IPS-18a (cell line): ENCODE measurements around the gene IFNA1.

Experiments used
- H3K27ac ChIP-seq: one replicate; pipeline ENCODE4 v1.5.1; 2013; ENCODE audit warnings: low read length
- H3K27me3 ChIP-seq: one replicate; pipeline ENCODE4 v1.6.1; 2013; ENCODE audit warnings: mild to moderate bottlenecking, low read length; ENCODE audit not compliant: control insufficient read depth, insufficient read depth
- H3K36me3 ChIP-seq: one replicate; pipeline ENCODE4 v1.6.1; 2013; ENCODE audit warnings: low read depth, low read length; ENCODE audit not compliant: control insufficient read depth
- H3K4me1 ChIP-seq: one replicate; pipeline ENCODE4 v1.6.1; 2013; ENCODE audit warnings: low read depth, low read length; ENCODE audit not compliant: control insufficient read depth
- H3K4me3 ChIP-seq: one replicate; pipeline ENCODE4 v1.5.1; 2013; ENCODE audit warnings: low read length
- H3K9ac ChIP-seq: one replicate; pipeline ENCODE4 v1.6.1; 2013; ENCODE audit warnings: mild to moderate bottlenecking, low read length, moderate library complexity
- H3K9me3 ChIP-seq: one replicate; pipeline ENCODE4 v1.6.1; 2013; ENCODE audit warnings: low read depth, low read length; ENCODE audit not compliant: control insufficient read depth

IFNA1 gene

DNA sequence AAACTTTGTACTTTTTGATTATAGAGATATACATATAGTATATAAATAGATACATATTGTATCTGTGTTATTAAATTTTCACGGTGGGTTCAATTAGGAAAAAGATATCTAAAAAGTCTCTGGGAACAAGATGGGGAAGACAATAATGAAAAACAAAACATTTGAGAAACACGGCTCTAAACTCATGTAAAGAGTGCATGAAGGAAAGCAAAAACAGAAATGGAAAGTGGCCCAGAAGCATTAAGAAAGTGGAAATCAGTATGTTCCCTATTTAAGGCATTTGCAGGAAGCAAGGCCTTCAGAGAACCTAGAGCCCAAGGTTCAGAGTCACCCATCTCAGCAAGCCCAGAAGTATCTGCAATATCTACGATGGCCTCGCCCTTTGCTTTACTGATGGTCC, at the start of gene IFNA1:
Gene IFNA1, plus strand, starts transcription at position 301 of the 400 bp plus-strand sequence. Its CDS starts 69 bp downstream, at position 370.
- Histone ChIP-seq H3K27me3 (no peaks in the 10 kb centered on the region), H3K36me3 (no peaks in the 10 kb centered on the region), H3K9me3 (no peaks in the 10 kb centered on the region), H3K27ac (no peak within 1 kb of the TSS), H3K4me3 (no peak within 1 kb of the TSS), H3K9ac (no peak within 1 kb of the TSS), H3K4me1 (no peaks in the 10 kb centered on the region)

DNA sequence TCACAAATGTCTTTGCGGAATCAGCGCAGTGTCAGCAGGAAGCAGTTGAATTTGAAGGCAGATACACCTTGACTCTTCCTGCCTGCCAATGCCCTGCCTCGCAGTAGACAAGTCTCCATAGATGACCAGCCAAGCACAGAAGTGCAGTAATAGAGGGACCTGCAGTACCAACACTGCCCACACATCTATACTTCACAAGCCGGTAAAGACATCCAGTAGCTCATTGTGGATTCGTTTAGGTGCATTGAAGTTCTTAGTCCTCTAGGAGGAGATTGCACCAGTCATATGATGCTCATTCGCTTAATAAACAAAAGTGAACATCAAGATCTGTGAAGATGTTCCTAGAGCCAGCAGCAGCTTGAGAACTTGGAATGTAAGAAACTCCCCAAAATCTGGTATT, 48.0 kb upstream of the IFNA1 start:
- Histone ChIP-seq H3K9ac (no peak overlapping the region), H3K27me3 (peaks cover 24% of the 10 kb centered on the region), H3K4me1 (no peaks in the 10 kb centered on the region), H3K27ac (no peak overlapping the region), H3K9me3 (no peaks in the 10 kb centered on the region), H3K4me3 (no peak overlapping the region), H3K36me3 (no peaks in the 10 kb centered on the region)

DNA sequence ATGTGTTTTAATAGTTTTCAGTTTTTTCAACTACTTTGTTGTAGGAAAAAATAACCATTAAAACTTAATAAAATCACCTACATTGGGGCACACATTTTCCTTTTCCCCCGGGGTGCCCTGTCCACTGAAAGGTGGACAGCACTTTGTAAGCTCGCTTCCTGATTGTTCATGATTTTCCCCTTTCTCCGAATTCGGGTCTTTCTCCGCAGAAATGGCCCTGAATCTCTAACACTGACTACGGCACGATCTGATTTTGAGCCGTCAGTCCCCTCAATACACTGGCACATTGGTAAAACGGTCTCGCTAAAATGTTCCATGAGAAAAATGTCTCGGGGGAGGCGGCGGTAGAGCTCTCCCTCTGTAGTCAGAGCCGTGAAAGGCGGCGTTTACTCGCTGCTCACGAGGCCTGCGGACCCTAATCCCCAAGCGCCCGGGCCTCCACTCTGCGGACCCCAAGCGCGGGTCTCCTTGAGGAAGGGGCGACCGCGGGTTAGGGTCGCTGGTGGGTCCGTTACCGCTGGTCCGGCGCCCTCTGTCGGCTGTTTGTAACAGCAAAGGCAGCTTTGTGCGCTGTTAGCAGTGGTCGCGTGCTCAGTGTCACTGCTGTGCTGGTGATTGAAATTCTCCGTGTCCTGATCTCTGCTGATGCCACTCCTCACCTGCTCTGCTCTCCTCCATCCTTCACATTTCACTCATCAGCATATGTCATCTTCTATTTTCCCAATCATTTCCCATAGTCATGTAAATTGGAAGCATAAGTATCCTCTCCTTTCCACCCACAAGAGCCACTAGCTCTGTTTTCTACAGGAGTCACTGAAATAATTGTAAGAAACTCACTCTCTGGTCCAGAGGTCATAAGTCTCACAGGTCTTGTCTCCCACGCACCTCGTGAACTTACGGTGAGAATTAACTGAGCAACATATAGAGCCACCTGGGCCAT, 44.2 kb upstream of the IFNA1 start:
- Histone ChIP-seq H3K27ac (no peak overlapping the region), H3K27me3 (peaks cover 36% of the 10 kb centered on the region), H3K9me3 (no peaks in the 10 kb centered on the region), H3K4me1 (no peaks in the 10 kb centered on the region), H3K4me3 (peak overlapping the region; percentile 62), H3K36me3 (no peaks in the 10 kb centered on the region), H3K9ac (peak overlapping the region; percentile 39)

DNA sequence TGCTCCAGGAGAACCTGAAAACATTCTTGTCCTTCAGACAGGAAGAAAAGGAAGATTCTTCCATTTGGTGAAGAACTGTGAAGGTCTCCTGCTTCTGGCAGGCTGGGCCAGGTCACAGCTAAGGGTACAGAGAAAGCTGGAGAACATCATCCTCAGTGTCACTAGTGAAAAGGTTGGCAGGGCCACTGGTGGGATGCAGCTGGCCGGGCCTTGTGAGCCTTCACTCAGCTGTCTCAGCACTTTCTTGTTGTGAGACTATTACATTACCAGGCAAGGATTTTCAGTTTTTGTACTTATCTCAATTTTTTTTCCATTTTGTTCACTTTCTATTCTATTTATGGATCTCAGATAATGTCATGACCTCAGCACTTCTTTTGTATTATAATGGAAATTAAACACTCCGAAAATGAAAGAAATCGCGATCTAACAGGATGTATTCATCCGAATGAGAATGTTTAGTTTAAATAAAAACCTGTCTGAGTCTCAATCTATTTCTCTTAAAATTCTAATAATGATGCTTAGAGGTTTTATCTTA, 41.2 kb upstream of the IFNA1 start:
- no peak overlapping the region for H3K27ac ChIP-seq
- H3K9ac ChIP-seq: no peak overlapping the region
- no peak overlapping the region for H3K4me3 ChIP-seq
- H3K27me3 ChIP-seq: peaks cover 65% of the 10 kb centered on the region
- no peaks in the 10 kb centered on the region for H3K4me1 ChIP-seq
- no peaks in the 10 kb centered on the region for H3K9me3 ChIP-seq
- no peaks in the 10 kb centered on the region for H3K36me3 ChIP-seq

DNA sequence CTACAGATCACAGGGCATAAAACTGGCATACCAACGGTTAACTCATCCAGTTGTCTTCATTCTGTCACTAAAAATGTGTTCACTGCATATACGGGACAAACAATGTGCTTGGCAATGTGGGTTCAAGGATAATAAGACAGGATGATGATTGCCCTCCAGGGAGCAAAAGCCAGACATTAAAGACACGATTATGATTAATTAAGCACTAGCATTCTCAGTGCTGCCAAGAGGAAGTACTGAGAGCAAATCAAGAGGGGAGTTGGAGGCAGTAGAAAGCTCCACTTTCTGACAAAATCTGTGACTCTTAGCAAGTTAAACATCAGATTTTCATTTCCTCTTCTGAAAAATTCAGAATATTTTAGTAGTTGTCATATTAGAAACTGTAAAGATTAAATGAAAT, 40.3 kb upstream of the IFNA1 start:
- H3K27ac ChIP-seq: no peak overlapping the region
- H3K36me3 ChIP-seq: no peaks in the 10 kb centered on the region
- no peak overlapping the region for H3K4me3 ChIP-seq
- no peaks in the 10 kb centered on the region for H3K9me3 ChIP-seq
- H3K4me1 ChIP-seq: no peaks in the 10 kb centered on the region
- no peak overlapping the region for H3K9ac ChIP-seq
- H3K27me3 ChIP-seq: peaks cover 65% of the 10 kb centered on the region

DNA sequence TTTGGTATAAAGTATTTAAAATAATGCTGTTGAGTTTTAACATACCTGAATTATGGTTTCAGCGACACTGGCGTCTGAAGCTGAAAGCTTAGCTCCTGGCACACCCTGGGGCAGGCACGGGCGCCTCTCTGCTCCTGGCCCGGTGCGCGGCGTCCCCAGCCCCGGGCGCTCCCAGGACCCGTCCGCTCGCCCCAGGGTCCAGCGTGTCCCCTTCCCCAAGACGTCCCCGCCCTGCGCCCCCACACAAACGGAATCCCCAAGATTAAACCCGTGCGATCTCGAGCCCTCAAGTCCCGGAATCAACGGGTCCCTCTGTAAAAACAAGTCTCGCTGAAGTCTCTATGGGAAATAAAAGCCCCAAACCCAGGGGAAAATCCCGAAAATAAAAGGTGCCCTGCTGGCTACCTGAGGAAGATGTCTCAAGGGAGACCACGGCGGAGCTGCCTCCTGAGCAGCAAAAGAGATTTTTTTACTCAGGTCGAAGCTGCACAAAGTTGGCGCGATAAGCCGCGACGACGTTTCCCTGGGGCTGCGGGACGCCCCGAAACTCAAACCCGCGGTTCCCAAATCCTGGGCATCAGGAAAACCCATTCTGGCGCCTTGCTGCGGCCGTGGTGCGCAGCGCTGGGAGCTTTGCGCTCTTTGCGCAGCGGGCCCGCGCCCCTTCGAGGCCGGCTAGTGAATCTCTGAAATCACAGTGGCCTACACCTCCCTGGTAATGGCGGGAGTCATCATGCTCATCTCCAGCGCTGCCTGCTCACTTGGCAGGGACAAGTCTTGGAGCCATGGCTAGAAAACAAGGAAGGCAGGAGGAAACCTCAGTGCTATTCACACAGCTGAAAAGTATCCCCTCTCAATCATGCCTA, 37.6 kb upstream of the IFNA1 start:
- peak overlapping the region; percentile 83 for H3K4me3 ChIP-seq
- H3K9me3 ChIP-seq: no peaks in the 10 kb centered on the region
- peaks cover 38% of the 10 kb centered on the region for H3K27me3 ChIP-seq
- H3K9ac ChIP-seq: peak overlapping the region; percentile 17
- no peaks in the 10 kb centered on the region for H3K4me1 ChIP-seq
- H3K36me3 ChIP-seq: no peaks in the 10 kb centered on the region
- no peak overlapping the region for H3K27ac ChIP-seq

DNA sequence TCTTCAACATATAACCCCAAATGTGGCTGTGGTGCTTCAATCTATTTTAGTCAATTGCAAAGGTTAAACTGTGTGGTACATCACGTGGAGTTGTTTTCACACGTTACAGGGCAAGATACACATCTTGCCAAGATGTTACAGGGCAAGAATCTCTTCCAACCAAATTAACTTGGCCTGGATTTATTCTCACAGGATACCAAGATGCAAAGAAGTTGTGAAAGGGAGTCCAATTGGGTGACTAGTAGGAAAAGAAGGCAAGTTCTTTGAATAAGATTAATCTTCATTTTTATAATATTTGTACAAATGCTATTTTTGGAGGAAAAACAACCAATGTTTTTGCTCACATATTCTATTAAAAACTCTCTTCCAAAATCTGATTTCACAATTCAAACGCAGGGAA, 36.1 kb upstream of the IFNA1 start:
- no peak overlapping the region for H3K27ac ChIP-seq
- H3K9ac ChIP-seq: no peak overlapping the region
- H3K27me3 ChIP-seq: peaks cover 33% of the 10 kb centered on the region
- H3K9me3 ChIP-seq: no peaks in the 10 kb centered on the region
- no peaks in the 10 kb centered on the region for H3K4me1 ChIP-seq
- H3K4me3 ChIP-seq: no peak overlapping the region
- no peaks in the 10 kb centered on the region for H3K36me3 ChIP-seq

DNA sequence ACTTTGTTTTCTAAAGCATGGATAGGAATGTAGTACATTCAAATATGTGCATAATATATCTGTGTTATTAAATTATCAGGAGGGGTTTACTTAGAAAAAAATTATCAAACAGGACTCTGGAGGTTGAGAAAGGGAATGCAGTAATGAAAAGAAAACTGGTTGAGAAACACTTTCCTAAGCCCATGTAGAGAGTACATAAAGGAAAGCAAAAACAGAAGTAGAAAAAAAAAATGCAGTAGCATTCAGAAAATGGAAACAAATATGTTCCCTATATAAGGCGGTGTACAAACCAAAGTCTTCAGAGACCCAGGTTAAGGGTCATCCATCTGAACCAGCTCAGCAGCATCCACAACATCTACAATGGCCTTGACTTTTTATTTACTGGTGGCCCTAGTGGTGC, 31.4 kb upstream of the IFNA1 start, which contains the start of gene IFNA8:
Gene IFNA8, plus strand, starts transcription at position 301 of the 400 bp plus-strand sequence. Its CDS starts 60 bp downstream, at position 361.
- H3K9ac ChIP-seq: no peak within 1 kb of the TSS
- no peak within 1 kb of the TSS for H3K27ac ChIP-seq
- no peaks in the 10 kb centered on the region for H3K4me1 ChIP-seq
- no peak within 1 kb of the TSS for H3K4me3 ChIP-seq
- peaks cover 3% of the 10 kb centered on the region for H3K27me3 ChIP-seq
- no peaks in the 10 kb centered on the region for H3K36me3 ChIP-seq
- H3K9me3 ChIP-seq: no peaks in the 10 kb centered on the region

DNA sequence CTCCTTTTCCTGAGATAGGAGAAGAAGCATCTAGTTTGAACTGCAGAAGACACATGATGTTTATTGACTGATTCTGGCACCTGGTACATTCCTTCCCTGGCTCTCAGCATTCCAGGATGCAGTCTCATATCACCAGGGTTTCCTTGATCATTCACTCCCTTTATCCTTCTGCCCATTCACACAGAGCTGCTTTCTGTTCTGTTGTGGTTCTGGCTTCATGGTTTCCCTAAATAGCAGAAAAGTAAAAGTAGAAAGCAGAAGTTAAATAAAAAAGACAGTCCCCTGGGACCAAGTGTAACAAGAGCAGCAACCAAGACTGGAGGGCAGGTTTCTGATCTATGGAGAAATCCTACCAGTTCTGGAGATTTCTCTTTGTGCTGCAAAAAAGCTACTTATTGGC, 28.1 kb upstream of the IFNA1 start:
- no peaks in the 10 kb centered on the region for H3K9me3 ChIP-seq
- H3K9ac ChIP-seq: no peak overlapping the region
- H3K27ac ChIP-seq: no peak overlapping the region
- H3K27me3 ChIP-seq: no peaks in the 10 kb centered on the region
- no peaks in the 10 kb centered on the region for H3K4me1 ChIP-seq
- no peaks in the 10 kb centered on the region for H3K36me3 ChIP-seq
- H3K4me3 ChIP-seq: no peak overlapping the region

DNA sequence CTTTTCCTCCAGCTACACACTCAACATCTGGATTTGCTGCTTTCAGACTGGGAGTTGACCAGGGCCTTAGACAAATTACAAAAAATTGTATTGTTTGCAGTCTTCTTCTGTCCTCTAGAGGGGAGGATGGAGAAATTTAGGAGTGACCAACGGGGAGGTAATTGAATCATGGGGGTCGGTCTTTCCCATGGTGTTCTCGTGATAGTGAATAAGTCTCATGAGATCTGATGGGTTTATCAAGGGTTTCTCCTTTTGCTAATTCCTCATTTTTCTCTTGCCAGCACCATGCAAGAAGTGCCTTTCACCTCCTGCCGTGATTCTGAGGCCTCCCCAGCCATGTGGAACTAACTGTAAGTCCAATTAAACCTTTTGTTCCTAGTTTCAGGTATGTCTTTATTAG, 27.1 kb upstream of the IFNA1 start:
- H3K4me1 ChIP-seq: no peaks in the 10 kb centered on the region
- H3K4me3 ChIP-seq: no peak overlapping the region
- no peaks in the 10 kb centered on the region for H3K27me3 ChIP-seq
- H3K27ac ChIP-seq: no peak overlapping the region
- no peaks in the 10 kb centered on the region for H3K9me3 ChIP-seq
- H3K36me3 ChIP-seq: no peaks in the 10 kb centered on the region
- no peak overlapping the region for H3K9ac ChIP-seq

DNA sequence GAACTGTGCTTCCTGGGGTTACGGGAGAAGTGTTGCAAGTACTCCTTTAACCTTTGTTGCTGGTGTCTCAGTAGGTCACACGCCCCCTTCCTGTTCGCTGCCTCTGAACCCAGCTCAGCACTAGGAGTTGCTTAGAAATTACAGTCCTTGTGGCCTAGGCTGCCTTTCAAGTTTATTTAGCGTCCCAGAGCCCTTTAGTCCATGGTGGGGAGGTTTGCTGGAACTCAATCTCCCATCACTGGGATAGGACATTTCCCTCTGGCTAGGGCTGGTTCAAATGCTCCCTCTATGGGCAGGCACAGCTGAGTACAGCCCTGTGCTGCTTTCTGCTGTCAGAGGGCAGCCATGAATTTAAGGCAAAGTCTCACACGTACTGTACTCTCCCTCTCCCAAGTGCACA, 26.6 kb upstream of the IFNA1 start:
- no peaks in the 10 kb centered on the region for H3K36me3 ChIP-seq
- no peak overlapping the region for H3K27ac ChIP-seq
- no peaks in the 10 kb centered on the region for H3K27me3 ChIP-seq
- H3K9ac ChIP-seq: no peak overlapping the region
- no peaks in the 10 kb centered on the region for H3K4me1 ChIP-seq
- no peaks in the 10 kb centered on the region for H3K9me3 ChIP-seq
- H3K4me3 ChIP-seq: no peak overlapping the region
